ENCODE measurements around the gene AKAP10.
A peak's percentile ranks its signal among the peaks of the same experiment; 100 is the strongest.
"Not testable (repeated sequence)": the region's sequence is repeated elsewhere in the genome, so short reads cannot be mapped to it uniquely, and the experiment has no call there.

Gene AKAP10, protein sequence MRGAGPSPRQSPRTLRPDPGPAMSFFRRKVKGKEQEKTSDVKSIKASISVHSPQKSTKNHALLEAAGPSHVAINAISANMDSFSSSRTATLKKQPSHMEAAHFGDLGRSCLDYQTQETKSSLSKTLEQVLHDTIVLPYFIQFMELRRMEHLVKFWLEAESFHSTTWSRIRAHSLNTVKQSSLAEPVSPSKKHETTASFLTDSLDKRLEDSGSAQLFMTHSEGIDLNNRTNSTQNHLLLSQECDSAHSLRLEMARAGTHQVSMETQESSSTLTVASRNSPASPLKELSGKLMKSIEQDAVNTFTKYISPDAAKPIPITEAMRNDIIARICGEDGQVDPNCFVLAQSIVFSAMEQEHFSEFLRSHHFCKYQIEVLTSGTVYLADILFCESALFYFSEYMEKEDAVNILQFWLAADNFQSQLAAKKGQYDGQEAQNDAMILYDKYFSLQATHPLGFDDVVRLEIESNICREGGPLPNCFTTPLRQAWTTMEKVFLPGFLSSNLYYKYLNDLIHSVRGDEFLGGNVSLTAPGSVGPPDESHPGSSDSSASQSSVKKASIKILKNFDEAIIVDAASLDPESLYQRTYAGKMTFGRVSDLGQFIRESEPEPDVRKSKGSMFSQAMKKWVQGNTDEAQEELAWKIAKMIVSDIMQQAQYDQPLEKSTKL
- total RNA-seq: 61.5 to 83.9 (median 74.3) reads per million in 4 experiments

GRCh38 chr17:19977293-19978208 lies at the start of gene AKAP10:
Gene AKAP10, minus strand, starts transcription at chr17:19977828. Its CDS starts 149 bp downstream, at chr17:19977679.
- peak; percentile 86 for DNase-seq

- no peak for DNase-seq
Measured at GRCh38 chr17:20026960-20027359, 49.3 kb upstream of the AKAP10 start.

DNA sequence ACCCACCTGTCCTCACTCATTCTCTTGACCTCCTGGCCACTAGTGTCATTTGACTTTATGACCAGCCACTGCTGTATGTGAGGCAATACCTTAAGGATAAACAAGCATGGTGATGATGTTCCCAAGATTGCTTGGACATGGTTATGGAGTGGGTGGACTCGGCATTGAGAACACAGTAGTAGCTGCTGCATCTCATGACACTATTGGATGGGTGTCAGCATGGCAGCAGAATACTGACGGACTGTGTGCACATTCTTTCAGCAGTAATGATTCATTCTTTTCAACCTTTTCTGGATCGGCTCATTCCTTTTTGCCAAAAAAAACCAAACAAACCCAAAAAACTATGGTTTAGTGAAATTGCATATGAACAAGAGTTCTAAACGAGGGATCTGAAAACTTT lies 45.1 kb upstream of the AKAP10 start:
- DNase-seq: no peak

DNA sequence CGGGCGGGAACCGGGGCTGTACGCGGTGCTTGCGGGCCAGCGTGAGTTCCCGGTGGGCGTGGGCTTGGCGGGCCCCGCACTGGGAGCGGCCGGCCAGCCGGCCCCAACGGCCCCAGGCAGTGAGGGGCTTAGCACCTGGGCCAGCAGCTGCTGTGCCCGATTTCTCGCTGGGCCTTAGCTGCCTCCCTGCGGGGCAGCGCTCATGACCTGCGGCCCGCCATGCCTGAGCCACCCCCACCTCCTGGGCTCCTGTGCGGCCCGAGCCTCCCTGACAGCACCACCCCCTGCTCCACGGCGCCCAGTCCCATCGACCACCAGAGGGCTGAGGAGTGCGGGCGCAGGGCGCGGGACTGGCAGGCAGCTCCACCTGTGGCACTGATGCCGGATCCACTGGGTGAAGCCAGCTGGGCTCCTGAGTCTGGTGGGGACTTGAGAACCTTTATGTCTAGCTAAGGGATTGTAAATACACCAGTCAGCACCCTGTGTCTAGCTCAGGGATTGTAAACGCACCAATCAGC lies 38.9 kb upstream of the AKAP10 start:
- DNase-seq: not testable (repeated sequence)

DNA sequence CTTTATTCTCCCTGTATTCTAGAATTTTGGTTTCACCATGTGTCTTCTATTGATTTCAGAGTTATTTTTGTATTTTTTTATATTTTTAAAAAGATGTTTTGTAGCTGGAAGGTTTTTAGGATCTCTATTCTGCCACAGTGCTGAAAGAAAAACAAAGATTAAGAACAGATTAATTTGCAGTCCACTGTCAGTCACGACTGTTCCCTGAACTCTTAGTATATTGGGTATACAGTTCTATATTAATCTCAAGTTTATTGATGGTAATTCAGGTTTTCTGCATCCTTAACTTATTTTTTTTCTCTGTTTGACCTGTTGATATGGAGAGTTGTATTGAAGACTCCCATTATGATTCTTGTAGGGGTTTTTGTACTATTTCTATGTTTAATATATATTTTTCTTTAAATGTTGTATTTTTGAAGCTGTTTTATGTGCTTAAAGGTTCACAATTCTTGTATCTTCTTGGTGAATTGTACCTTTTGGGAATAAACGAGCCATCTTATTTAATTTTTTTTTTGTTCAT lies 34.4 kb upstream of the AKAP10 start:
- no peak for DNase-seq

GRCh38 chr17:20010936-20011335 lies 33.3 kb upstream of the AKAP10 start:
- no peak for DNase-seq

GRCh38 chr17:20010099-20010863 lies 32.7 kb upstream of the AKAP10 start:
- peak; percentile 3 for DNase-seq

DNA sequence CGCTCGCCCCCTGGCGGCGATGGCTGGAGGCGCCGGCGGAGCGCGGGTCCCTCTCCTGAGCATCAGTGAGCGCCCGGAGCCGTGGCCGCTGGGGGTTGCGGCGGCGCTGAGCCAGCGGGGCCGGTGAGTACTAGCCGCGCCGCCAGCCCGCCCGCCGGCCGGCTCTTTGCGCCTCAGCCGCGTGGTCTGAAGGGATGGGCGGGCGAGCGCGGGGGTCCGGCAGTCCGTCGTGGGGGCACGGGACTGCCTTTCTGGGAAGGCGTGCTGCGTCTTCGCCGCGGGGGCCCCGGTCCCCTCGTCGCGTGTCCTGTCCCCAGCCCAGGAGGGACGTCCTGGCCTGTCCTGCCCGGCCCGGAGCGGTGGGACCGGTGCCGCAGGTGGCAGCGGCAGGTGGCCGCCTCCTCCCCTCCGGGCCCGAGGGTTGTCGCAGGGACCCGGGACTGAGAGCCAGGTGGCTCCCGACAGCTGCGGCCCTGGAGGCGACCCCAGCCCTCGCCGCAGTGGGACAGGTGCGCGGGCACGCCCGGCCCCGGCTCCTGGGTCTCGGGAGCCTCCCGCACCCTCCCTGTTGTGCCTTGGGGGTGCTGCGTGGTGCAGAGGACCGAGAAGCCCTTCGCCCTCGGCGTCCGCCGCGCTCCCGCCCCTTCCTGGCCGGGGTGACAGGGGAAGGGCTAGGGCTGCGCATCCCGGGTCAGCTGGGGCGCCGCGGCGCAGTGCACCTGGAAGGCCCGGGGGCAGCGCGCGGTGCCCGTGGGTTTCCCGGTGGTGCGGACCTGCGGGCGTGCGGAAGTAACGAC lies 31.9 kb upstream of the AKAP10 start, which contains the start of gene SPECC1:
SPECC1 (plus strand) TSS at position 58 of the 797 bp plus-strand sequence. CDS start 87,293 bp downstream, outside the sequence.
- DNase-seq: peak; percentile 82

DNA sequence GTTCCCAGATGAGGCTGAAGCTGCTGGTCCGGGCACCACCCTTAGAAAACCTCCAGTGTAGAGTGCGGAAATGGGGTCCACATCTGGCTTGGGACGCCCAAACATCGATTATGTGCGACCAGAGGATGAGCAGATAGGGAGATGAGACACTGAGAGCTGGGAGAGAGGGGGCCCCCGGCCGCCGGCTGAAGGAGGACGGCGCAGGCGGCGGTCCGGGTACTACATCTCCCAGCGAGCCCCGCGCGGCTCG lies 31.3 kb upstream of the AKAP10 start:
- DNase-seq: no peak

- no peak for DNase-seq
Measured at GRCh38 chr17:20008242-20009051, 30.8 kb upstream of the AKAP10 start.

- no peak for DNase-seq
Measured at GRCh38 chr17:19996502-19996901, 18.9 kb upstream of the AKAP10 start.

GRCh38 chr17:19996086-19996485 lies 18.5 kb upstream of the AKAP10 start:
- no peak for DNase-seq

- peak; percentile 64 for DNase-seq
Measured at GRCh38 chr17:19992803-19993713, 15.4 kb upstream of the AKAP10 start.

DNA sequence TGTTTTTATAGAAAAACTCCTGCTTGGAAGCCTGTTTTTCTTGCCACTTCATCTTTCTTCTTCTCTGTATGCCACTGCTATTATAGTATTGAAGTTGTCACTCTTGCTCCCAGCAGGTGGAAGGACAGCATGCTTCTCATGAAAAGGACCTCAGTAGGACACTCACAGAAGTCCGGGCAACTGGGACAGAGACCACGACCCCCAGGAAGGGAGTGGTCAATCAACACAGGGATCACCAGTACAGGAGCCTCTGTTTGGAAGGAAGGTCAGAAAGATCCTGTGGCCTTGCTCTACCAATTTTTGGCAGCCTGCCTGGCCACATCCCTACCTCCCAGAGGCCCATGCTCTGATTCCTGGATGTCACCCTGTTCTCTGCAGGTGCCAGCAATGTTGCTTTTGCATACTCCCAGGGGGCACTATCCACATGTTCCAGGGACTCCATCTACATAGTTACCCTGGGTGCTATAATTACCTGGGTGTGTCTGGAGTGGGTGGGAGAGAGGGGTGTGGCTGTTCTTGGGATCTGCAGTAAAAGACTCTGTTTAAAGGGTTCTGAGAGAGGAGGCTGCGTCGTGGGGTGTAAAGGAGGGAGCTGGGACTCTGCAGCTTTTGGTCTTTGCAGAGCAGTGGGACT lies 13.7 kb upstream of the AKAP10 start:
- no peak for DNase-seq

- DNase-seq: no peak
Measured at GRCh38 chr17:19987897-19988296, 10.3 kb upstream of the AKAP10 start.

DNA sequence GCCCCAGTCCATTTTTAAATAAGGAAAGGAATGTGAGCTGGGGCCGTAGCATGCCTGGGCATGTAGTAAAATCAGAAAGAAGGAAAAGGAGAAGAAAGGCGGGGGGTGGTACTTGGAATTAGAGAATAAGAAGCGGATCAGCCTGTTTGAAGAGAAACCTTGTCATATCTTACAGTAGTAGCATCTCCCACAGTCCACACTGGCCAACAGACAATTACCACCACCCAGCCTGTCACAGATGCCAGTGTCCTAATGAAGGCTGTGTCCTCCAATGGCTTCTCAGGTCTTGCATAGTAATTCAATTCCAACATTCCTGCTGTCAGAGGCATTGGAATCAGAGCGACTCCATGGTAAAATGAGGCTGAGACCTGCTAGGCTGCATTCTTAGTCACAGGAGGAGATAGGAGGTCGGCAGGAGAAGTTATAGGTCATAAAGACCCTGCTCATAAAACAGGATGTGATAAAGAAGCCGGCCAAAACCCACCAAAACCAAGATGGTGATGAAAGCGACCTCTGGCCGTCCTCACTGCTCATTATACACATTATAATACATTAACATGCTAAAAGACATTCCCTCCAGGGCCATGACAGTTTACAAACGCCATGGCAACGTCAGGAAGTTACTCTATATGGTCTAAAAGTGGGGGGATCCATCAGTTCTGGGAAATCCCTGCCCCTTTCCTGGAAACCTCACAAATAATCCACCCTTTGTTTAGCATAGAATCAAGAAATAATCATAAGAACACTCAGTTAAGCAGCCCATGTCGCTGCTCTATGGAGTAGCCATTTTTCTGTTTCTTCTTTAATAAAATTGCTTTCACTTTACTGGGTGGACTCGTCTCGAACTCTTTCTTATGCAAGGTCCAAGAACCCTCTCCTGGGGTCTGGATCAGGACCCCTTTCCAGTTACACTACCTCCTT lies 9.6 kb upstream of the AKAP10 start:
- no peak for DNase-seq
